ENCODE data around the gene RANBP10. TPM values are rescaled to one million over a fixed set of nuclear protein-coding genes. Genes with fewer than 3 reads are reported as not detected.

Gene RANBP10
- total and polyA plus RNA-seq, 2 of the 13 experiments (the other 11 are each of a cell fraction or from before 2014, with no cell fraction given), result 9.2 to 22.7 TPM

GRCh38 chr16:67726106-67727034 is 80.0 kb downstream of the RANBP10 start (continued):
- TF ChIP-seq AHDC1 (CRISPR knock-in tag; IDR thresholded peaks at IDR 0.05; ENCODE audit: borderline replicate concordance), result no peak; the same call in 1 of the 2 replicates
- 0 out of 2 replicates have a peak, but pooled peaks have one; percentile 47 for TF ChIP-seq ZBTB4 (CRISPR knock-in tag; IDR thresholded peaks at IDR 0.05; ENCODE audit: borderline replicate concordance)
- TF ChIP-seq ZNF512 (CRISPR knock-in tag; IDR thresholded peaks at IDR 0.05), result no peak
- 0 out of 2 replicates have a peak, but pooled peaks have one; percentile 14 for TF ChIP-seq MIXL1 (CRISPR knock-in tag; IDR thresholded peaks at IDR 0.05)
- peak; percentile 27; the same call in 1 of the 2 replicates for TF ChIP-seq YEATS2 (CRISPR knock-in tag; IDR thresholded peaks at IDR 0.05; ENCODE audit: borderline replicate concordance)
- TF ChIP-seq HIC2 (CRISPR knock-in tag; IDR thresholded peaks at IDR 0.05; ENCODE audit: low read depth), result peak; percentile 90; the same call in 1 of the 2 replicates
- TF ChIP-seq ZNF773 (CRISPR knock-in tag; IDR thresholded peaks at IDR 0.05; ENCODE audit: borderline replicate concordance), result no peak
- TF ChIP-seq, protein P1, sequence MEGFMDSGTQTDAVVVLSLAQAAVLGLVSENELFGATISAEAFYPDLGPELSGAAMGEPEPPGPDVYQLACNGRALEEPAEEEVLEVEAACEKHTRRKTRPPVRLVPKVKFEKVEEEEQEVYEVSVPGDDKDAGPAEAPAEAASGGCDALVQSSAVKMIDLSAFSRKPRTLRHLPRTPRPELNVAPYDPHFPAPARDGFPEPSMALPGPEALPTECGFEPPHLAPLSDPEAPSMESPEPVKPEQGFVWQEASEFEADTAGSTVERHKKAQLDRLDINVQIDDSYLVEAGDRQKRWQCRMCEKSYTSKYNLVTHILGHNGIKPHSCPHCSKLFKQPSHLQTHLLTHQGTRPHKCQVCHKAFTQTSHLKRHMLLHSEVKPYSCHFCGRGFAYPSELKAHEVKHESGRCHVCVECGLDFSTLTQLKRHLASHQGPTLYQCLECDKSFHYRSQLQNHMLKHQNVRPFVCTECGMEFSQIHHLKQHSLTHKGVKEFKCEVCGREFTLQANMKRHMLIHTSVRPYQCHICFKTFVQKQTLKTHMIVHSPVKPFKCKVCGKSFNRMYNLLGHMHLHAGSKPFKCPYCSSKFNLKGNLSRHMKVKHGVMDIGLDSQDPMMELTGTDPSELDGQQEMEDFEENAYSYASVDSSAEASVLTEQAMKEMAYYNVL (CRISPR knock-in tag; IDR thresholded peaks at IDR 0.05; ENCODE audit: borderline replicate concordance), result peak; percentile 70; the same call in 1 of the 2 replicates
- no peak for TF ChIP-seq POGK (CRISPR knock-in tag; conservative IDR thresholded peaks at IDR 0.05)

Data from HepG2 (cell line).